CD4-positive, alpha-beta T cell treated with Interleukin-1 beta for 1 hour (primary cell): Measurements from ENCODE around the gene TBC1D5.
"Not testable (repeated sequence)": the region's sequence is repeated elsewhere in the genome, so short reads cannot be mapped to it uniquely, and the experiment has no call there.

Source experiments
- DNase-seq, 2 donors: peaks; one replicate each; pipeline ENCODE4 v3.0.0-alpha.2; 2020 to 2022

Gene TBC1D5

DNA sequence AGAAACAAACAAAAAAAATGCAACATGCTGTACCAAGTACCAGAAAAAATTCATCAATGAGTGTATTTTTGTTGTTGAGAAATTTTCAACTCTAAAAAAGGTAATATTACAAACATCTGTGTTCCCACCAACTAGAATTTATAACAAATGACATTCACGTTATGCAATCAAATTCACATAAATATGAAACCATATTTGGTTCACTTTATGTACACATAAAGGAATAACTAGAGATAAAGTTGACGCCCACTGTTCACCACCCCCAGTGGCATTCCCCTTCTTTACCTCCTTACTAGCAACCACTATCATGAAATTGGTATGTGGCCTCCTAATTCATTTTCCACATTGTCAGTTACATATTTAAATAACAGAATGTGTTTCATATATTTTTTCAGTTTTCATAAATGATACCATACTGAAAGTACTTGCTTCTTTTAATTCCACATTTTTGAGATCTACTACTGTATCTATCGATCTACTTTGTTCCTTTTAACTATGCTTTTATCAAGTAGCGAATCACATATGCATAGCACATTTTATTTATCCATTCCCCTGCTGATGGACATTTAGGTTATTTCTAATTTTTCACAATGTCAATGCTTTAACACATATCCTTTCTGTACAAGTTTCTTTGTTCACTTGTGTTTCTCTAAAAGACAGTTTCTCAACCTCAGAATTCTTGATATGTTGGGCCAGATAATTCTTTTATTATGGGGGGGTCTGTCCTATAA is 34.5 kb downstream of the TBC1D5 start:
- no peak for DNase-seq

DNA sequence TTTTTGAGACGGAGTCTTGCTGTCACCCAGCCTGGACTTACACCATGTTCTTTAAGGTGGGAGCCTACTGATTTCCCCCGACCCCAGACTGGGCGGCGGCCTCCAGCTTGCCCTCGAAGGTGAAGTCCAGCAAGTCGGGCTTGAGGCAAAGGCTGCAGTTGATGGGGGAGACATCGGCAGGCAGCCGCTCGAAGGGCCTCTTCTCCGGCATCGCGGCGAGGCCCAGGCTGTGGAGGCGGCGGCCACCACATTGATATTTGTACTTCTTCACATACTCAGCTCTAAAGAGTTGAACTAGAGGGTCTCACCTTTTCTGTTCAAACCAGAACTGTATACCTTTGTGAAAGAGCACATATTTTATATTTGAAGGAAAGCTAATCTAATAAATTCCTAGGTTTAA is 36.4 kb downstream of the TBC1D5 start:
- DNase-seq: not testable (repeated sequence)

DNA sequence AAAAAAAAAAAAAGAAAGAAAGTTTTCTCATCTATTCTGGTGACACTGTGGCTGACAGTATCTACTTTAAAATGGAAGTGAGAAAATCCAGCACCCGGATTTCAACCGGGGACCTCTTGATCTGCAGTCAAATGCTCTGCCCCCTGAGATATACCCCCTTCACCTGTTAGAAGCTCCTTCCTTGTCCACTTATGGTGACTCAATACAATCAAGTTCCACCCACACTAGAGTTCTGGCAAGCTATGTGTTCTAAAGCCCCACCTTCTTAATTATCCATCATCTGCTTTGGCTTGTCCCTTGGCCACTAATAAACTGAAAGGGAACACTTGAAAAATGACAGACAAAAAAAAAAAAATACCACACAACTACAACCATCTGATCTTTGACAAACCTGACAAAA is 42.6 kb downstream of the TBC1D5 start:
- DNase-seq: not testable (repeated sequence)

DNA sequence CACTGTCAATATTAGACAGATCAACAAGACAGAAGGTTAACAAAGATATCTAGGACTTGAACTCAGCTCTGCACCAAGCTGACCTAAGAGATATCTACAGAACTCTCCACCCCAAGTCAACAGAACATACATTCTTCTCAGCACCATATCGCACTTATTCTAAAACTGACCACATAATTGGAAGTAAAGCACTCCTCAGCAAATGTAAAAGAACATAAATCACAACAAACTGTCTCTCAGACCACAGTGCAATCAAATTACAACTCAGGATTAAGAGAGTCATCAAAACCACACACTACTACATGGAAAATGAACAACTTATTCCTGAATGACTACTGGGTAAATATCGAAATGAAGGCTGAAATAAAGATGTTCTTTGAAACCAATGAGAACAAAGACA is 46.8 kb downstream of the TBC1D5 start:
- not testable (repeated sequence) for DNase-seq

DNA sequence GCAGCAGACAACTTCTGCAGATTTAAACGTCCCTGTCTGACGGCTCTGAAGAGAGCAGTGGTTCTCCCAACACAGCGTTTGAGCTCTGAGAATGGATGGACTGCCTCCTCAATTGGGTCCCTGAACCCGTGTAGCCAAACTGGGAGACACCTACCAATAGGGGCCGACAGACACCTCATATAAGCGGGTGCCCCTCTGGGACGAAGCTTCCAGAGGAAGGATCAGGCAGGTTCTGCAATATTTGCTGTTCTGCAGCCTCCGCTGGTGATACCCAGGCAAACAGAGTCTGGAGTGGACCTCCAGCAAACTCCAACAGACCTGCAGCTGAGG is 48.8 kb downstream of the TBC1D5 start:
- not testable (repeated sequence) for DNase-seq

DNA sequence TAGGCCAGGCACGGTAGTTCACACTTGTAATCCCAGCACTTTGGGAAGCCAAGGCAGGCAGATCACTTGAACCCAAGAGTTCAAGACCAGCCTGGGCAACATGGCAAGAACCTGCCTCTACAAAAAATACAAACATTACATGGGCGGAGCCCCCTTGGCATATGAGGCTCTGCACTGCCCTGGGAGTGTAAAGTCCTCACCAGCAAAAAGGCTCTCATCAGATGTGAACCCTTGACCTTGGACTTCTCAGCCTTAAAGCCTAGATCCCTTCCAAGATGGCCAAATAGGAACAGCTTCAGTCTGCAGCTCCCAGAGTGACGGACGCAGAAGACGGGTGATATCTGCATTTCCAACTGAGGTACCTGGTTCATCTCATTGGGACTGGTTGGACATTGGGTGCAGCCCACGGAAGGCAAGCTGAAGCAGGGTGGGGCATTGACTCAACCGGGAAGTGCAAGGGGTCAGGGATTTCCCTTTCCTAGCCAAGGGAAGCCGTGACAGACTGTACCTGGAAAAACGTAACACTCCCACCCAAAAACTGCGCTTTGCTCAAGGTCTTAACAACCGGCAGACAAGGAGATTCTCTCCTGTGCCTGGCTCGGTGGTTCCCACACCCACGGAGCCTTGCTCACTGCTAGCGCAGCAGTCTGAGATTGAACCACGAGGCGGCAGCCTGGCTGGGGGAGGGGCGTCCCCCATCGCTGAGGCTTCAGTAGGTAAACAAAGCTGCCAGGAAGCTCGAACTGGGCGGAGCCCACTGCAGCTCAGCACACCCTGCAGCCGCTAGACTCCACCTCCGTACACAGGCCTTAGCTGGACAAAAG is 49.4 kb downstream of the TBC1D5 start:
- DNase-seq: peak; percentile 4 to 54

DNA sequence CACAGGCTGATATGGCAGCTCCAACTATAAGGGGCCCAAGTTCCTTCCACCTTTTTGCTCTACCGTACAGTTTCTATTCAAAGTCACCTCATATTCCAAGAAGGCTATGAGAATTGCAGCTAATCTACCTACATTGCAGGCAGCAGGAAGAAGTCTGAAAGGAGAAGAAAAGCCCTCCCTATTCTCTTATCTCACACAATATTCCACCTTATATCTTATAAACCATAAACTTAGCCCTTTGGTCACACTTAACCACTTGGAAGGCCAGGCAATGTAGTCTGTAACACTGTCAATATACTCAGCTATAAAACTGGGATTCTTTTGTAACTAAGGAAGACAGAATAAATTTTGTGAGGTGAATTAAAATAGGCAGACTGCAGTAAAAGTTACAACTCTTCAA is 54.9 kb downstream of the TBC1D5 start:
- no peak for DNase-seq

DNA sequence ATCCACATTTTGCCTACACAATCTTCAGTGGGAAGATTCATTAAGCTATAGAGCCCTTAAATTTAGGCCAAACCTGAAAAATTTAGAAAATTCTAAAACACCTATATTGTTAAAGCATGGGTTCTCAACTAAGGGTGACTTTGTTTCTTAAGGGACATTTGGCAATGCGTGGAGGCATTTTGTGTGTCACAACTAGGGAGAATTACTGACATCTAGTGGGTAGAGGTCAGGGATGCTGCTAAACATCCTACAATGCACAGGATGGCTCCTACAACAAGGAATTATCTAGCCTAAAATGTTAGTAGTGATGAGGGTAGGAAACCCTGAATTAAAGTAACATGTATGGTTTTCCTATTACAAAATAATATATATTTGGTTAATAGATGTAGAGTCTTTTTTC is 55.8 kb downstream of the TBC1D5 start:
- DNase-seq: no peak

DNA sequence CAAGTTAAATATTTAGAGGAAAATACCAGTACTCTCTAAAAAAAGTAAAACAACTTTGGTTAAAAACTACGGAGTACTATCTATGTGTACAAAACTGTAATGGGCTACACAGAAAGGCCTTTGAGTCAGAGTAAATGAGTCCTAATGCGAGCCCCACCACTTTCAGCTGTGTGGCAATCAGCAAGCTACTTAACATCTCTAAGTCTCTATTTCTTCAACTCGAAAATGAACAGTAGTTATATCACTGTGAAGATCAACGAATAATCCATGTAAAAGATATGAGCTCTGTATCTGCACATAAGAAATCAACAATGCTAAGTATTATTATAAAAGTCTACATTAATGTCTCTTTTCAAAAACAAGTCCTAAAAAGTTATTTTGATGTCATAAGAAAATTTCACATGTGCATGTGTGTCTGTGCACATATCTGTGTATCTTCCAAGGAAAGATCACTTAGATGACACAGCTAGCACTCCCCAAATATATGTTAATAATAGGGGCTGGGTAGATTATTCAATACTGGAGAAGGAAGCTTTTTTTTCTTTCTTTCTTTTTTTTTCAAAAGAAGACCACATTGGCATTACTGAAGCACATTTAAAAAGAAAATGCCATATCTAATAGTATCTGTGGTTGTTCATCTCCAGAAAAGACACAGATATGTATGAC is 58.8 kb downstream of the TBC1D5 start:
- DNase-seq: no peak

DNA sequence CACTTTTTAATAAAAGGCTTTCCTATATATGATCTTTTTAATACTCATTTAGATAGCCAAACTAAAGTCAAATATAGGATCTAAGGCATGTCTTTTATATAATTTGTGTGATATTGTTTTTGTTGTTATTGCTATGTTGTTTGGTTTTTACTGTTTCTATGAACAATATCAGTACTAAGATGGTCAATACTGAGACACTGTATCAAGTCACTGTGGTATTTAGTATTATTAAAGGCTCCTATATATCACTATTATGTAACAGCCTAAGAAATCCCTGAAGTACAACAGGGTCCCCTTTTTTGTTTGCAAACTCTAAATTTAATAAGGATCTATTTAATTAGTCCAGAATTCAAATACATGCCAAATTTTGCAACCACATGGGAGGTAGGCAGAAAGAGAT is 61.9 kb downstream of the TBC1D5 start:
- DNase-seq: no peak

DNA sequence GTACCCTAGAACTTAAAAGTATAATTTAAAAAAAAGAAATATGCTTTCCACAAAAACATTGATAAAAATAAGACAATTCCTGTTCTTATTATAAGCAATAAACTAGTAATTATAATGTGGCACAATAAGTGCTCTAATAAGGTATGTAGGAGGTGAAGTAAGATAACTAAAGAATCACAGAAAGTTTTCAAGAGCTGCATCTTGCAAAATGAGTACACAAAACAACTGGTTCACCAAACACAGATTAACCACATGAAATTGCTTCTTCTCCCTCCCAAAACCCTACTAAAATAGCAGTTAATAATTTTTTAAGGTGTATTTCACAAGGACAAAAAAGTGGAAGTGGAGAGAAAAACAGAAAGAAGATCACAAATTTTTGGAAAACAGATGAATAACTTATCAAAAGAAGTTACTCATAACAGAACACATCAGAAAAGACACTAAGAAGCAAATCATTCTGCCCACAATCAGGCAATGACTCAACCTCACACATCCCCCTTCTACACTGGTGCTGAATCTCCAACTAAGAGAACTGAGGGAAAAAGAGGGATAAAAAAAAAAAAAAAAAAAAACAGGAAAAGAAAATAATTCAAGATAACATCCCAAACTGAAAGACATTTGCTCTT is 64.2 kb downstream of the TBC1D5 start:
- no peak for DNase-seq

DNA sequence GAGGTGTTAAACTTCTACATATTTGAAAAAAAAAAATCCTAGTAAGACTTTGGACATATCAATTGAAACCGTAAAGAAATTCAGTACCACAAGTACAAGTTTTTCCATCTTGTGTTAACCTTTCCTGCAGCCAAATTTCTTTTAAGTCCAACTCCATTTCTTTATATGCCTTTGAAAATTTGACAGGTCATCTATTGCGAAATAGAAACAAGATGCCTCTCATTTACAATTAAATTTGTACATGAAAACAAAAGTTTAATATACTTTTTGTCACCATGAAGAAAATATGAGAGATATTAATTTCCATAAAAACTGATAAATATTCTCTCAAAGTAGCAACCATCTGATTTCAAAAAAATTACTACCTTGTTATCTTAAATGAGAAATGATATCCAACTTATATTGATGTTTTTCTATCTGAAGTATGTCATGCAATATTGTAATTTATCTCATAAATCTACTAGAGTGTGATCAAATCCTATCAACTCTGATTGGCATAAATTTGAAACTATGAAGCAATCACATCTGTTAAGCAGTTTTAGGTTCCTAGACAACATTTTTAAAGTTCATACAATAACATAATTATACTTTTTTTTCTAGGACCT is 68.2 kb downstream of the TBC1D5 start:
- DNase-seq: no peak

DNA sequence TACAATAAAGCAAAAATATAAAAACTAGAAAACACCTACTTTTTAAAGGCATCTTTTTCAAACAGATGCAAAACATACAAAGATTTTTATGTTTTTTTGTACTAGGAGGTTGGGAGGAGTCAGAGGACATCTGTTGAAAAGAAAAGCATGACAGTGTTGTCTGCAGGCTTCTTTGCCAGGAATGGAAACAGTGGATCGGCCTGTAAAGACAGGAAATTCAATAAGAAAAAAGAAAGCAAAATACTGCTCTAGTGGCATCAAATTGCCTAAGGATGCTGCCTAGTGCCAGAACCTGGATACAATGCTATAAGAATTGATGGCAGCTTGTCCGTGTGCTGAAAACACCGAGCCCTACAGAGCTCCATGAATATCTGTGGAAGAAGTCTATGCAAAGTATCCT is 69.9 kb downstream of the TBC1D5 start:
- no peak for DNase-seq

DNA sequence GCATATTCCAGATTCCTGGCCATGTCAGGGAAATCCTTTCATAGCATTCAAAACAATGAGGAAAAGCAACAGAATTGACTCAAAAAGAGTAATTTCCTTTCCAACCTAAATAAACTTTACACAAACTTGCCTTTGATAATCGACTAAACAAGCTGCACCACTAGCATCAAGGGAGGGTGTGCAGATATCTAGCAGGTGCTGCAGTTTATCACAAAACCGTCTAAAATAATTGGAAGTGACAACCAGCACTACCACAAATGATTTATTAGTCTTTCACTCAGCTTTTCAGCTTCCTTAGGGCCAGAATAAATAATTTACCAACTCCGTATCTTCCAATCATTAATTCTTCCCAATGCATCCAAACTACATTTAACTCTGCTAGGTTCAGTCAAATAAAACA is 71.7 kb downstream of the TBC1D5 start:
- DNase-seq: no peak

DNA sequence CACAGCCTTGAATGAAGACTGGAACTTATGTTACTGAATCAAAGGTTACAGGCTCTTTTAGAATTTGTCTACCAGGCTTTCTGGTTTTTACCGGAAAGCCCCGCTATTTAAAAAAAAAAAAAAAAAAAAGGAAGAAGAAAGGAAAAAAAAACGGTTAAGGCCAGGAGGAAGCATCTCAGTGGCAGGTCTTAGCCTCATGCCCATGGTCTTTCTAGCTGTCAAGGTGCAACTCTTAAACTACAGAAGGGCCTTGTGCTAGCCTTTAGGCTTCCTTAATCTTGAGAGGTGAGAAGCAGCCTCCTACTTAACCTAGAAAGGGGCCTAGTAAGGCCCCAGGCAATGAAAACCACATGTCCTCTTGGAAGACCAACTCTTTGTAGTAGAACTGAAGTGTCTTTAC is 77.5 kb downstream of the TBC1D5 start:
- DNase-seq: no peak

DNA sequence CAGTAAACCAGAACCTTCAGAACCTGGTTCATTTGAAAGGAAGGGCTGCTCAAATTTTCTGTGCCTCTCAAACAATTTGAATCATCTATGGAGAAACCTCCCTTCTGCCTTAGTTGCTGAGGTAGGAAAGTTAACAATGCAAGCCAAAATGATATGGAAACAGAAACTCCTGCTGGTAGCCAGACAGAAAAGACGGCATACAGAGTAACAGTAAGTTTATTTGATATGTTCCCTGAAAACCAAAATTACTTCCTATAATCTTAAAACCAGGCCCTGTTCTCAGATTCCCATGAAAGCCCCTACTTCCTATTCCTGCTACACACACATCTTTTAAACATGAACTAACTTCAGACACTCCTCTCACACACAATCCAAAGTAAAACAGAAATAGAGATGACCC is 86.2 kb downstream of the TBC1D5 start:
- no peak for DNase-seq

DNA sequence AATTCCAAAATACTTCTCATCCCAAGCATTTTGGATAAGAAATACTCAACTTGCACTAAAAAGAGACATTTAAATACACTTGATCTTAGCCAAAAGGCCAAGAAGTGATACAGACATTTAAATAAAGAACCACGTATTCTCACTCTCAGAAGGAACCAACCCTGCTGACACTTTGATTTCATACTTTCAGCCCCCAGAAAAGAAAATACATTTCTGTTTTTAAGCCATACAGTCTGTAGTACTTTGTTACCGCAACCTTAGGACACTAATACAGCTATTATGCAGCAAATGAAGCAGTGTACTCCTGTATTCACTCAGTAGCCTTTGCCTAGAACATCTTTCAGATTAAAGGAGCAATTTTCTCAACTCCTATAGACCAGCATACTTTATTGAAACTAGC is 86.7 kb downstream of the TBC1D5 start:
- no peak for DNase-seq

DNA sequence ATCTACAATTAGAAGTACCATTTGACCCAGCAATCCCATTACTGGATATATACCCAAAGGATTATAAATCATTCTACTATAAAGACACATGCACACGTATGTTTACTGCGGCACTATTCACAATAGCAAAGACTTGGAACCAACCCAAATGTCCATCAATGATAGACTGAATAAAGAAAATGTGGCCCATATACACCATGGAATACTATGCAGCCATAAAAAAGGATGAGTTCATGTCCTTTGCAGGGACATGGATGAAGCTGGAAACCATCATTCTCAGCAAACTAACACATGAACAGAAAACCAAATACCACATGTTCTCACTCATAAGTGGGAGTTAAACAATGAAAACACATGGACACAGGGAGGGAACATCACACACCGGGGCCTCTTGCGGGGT is 92.7 kb downstream of the TBC1D5 start:
- not testable (repeated sequence) for DNase-seq

DNA sequence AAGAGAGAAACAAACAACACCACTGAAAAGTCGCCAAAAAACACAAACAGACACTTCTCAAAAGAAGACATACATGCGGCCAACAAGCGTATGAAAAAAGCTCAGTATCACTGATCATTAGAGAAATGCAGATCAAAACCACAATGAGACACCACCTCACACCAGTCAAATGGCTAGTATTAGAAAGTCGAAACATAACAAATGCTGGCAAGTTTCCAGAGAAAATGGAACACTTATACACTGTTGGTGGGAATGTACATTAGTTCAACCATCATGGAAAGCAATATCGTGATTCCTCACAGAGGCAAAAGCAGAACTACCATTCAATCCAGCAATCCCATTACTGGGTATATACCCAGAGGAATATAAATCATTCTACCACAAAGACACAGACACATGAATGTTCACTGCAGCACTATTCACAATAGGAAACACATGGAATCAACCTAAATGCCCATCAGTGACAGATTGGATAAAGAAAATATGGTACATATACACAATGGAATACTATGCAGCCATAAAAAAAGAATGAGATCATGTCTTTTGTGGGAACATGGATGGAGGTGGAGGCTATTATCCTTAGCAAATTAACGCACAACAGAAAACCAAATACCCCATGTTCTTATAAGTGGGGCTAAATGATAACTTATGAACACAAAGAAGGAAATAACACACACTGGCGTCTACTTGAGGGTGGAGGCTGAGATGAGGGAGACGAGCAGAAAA is 93.6 kb downstream of the TBC1D5 start:
- DNase-seq: not testable (repeated sequence)

DNA sequence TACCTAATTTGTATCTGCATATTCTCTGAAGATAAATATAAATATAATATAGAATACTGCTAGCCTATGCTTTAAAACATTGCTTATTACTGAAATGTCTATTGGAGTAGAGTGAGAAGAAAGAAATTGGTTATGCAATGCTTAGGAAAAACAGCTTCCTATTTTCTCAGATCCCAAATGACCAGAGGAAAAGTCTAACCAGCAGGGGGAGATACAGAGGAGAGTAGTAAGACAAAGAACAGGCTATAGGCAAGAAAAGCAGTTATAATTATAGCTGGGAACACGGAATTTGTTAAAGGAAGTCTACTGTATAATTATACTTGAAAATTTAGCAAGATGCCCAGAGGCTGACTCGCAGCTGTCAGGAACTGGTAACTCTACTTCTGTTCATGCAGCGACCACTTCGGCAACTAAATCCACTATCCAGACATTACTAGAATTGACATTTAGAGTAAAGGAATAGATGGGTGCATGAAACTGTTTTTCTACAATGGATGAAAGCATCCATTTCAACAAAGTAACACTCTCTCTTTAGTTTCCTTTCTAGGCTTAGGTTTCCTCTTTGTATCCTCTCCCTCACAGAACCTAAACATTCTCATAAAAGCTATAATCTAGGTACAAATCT is 97.2 kb downstream of the TBC1D5 start:
- DNase-seq: peak in 1 of 2 donors; percentile 30

DNA sequence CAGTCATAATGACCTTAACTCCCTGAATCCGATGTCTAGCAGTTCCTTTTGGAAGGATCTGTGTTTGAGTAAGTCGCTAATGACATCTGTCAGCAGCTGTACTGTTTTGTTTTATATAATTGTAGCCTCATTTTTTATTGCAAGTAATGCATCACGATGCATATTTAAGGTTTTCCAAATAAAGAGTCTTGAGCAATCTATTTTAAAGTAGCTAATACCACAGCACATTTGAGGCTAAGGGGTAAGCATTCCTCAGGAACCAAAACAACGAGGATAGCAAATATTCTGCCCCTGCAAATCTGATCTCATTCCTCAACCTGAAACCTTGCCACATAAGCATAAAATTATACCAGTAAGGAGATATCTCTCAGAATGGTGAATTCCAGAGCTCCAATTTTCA is 98.7 kb downstream of the TBC1D5 start:
- no peak for DNase-seq

DNA sequence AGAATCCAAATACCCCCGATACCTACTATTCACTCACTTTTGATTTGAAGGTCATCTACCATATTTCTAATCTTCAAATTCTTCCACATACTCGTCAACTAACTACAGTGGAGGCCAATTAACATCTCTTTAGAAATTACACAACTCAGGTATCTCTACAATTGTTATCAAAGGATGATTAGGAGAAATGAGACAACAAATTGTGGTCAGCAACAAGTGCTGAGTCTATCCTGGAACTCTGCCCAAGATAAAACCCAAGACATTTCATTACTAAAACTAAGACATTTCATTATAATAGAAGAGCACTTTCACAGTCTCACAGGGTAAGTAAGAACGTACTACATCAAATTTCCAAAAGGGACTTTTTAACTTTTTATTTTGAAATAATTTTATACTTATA is 100.0 kb downstream of the TBC1D5 start:
- DNase-seq: no peak
